ELF-1 (cell line): ENCODE measurements around the gene NUP155.
"Not testable (repeated sequence)": the region's sequence is repeated elsewhere in the genome, so short reads cannot be mapped to it uniquely, and the experiment has no call there.

Source experiments
- DNase-seq: peaks from one replicate; pipeline ENCODE4 v3.0.0-alpha.2; 2016; ENCODE audit warnings: low read depth, low spot score

The NUP155 gene

DNA sequence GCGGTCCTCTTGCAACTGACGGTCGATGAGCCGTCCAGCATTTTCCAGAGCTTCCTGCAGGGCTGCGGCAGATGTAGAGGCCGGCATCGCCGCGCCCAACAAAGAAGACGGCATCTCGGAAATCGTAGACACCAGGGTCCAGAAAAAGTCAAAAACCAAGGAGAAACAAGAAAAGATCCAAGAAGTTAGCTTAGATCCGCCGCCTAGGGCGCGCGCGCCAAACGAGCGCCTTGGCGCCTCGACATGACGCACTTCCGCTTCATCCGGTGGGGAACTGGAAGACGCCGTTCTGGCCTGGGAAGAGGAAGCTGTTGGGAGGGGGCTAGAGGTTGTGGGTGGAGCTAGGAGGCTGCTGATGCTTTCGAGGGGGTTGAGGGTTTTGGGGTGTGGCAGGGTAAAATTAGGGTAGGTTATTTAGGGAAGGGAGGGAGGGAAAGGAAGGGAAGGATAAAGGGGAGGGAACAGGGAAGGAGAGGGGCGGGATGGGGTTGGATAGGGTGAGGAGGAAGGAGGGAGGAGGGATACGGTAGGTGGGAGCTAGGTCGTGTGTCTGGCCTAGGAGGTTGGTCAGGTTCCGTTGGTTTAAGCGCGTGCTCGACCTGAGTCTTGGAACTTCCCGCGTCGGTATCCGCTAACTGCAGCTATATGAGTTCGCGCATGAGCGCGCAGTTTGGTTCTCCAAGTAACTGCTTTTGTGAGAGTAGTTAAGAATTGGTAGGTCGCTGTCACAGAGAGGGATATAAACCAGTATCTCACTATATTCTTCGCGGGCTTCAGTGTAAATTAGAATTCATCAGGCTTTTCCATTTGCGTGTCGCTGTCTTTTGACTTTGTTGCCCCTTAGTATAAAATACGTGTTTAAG is at the start of gene NUP155:
NUP155 (minus strand) TSS at position 243 of the 863 bp plus-strand sequence; CDS start at position 114, 129 bp downstream.
- DNase-seq = peak; percentile 98

DNA sequence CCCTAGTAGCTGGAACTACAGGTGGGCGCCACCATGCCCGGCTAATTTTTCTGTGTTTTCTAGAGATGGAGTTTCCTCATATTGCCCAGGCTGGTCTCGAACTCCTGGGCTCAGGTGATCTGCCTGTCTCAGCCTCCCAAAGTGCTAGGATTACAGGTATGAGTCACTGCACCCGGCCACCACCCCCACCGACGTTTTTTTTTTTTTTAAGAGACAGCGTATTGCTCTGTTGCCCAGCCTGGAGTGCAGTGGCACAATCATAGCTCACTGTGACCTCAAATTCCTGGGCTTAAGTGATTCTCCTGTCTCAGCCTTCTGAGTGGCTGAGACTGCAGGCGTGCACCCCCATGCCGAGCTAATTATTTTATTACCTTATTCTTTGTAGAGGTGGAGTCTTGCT is 46.4 kb upstream of the NUP155 start:
- peak; percentile 4 for DNase-seq

- not testable (repeated sequence) for DNase-seq
These were observed 44.5 kb upstream of the NUP155 start for GRCh38 chr5:37415456-37415855.

DNA sequence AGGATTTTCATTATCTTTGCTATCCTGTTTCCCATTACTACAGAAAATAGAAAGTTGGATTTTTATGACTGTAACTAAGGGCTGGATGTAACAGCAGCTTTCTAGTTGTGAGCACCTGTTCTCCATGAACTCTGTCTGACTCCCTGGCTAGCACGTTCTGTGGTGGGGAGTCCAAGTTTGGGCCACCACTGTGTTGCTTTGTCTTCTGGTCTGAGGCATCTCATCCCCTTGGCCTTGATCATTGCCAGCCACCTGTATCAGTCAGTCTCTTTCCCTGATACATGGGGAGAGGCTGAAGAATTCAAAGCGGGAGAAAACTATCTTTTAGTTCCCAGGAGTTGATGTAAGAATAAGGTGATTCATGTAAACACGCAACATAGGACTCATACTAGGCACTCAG is 41.6 kb upstream of the NUP155 start:
- DNase-seq = no peak

- DNase-seq = no peak
These were observed 29.6 kb upstream of the NUP155 start for GRCh38 chr5:37400501-37400900.

DNA sequence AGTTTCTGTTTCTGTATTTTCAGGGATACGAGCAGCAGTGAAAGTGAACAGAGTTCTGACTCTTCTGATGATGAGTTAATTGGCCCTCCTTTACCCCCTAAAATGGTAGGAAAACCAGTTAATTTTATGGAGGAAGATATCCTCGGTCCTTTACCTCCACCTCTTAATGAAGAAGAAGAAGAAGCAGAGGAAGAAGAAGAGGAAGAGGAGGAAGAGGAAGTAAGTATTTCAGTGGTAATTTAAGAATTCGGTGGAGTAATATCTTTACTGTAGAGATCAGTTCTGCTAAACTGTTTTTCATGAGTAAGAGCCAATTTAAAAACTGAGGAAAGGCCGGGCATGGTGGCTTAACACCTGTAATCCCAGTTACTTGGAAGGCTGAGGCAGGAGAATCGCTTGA is 25.4 kb upstream of the NUP155 start:
- DNase-seq = no peak

DNA sequence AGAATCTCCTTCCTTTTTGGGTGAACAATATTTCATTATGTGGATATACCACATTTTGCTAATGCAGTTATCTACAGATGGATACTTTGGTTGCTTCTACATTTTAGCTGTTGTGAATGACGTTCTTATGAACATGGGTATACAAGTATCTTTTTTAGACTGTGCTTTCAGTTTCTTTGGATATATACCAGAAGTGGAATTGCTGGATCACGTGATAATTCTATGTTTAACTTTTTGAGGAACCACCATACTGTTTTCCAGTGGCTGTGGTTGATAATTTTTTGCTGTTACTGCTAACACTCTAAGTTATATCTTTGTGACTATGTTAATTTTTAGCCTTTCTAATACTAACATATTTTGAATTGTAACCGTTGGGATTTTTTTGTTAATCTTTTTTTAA is 20.7 kb upstream of the NUP155 start:
- DNase-seq = no peak

- peak; percentile 92 for DNase-seq
These were observed 8.3 kb upstream of the NUP155 start, which contains the start of gene WDR70 for GRCh38 chr5:37379100-37379628. Gene WDR70, plus strand, starts transcription at chr5:37379318. Its CDS starts 50 bp downstream, at chr5:37379368.

GRCh38 chr5:37378066-37378465 is 7.2 kb upstream of the NUP155 start:
- DNase-seq = not testable (repeated sequence)

GRCh38 chr5:37375091-37375490 is 4.2 kb upstream of the NUP155 start:
- DNase-seq = no peak

DNA sequence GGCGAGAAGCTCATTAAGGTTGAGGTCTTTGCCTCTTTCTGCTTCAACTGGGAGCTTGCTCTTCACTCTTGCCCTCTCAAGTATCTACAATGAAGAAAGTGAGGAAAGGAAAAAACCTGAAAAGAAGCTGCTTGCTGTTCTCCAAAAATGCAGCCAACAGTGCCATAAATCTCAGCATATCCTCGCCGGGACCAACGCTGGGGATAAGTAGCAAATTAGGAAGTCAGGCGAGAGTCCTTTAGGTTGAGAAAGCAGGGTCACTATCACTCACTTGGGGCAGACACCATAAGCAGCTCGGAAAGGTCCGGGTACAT is 399 bp downstream of the NUP155 start:
- no peak for DNase-seq

- peak; percentile 24 for DNase-seq
These were observed 15.7 kb downstream of the NUP155 start for GRCh38 chr5:37355161-37355560.

GRCh38 chr5:37342741-37343140 is 28.2 kb downstream of the NUP155 start:
- not testable (repeated sequence) for DNase-seq

GRCh38 chr5:37334754-37335153 is 36.2 kb downstream of the NUP155 start:
- DNase-seq = not testable (repeated sequence)

DNA sequence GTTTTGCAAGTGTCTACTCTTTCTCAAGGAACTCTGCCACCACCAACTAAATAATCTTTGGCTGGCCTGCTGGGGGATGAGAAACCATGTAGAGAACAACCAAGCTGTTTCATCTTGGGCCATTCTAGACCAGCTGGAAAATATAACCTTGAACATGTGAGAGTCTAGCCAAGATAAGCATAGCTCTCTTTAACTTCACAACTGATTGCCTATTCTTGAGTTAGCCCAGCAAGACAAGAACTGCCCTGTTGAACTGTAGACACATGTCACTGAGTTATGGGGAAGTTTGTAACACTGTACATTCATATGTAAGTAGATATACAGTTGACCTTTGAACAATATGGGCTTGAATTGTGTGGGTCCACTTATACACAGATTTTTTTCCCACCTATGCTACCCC is 44.4 kb downstream of the NUP155 start:
- DNase-seq = no peak

GRCh38 chr5:37323607-37324006 is 47.3 kb downstream of the NUP155 start:
- no peak for DNase-seq

GRCh38 chr5:37319037-37319782 is 51.7 kb downstream of the NUP155 start:
- no peak for DNase-seq

DNA sequence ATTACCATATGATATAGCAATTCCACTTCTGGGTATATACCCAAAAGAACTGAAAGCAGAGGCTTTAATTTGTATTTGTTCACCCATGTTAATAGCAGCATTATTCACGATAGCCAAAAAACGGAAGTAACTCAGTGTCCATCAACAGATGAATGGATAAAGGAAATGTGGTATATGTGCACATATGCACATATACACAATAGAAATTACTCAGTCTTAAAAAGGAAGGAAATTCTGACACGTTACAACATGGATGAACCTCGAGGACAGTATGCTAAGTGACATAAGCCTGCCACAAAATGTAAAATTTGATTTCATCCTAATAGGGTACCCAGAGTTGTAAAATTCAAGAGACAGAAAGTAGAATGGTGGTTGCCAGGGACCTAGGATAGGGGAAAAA is 54.9 kb downstream of the NUP155 start:
- DNase-seq = no peak

GRCh38 chr5:37310360-37310759 is 60.5 kb downstream of the NUP155 start:
- DNase-seq = no peak

DNA sequence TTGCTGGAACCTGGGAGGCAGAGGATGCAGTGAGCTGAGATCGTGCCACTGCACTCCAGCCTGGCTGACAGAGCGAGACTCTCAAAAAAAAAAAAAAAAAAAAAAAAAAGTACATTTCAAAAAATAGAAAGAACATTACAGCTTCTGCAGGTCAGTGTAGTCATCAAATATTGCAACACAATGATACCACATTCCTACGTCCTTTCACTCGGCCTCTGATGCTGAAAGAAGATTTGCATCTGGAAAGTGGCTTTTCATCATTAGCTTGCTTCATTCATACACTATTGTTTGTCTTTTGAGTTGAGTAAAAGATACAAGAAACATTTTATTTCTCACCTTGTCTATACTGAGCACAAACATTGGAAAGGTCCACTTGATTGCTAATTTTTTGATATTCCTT is 62.1 kb downstream of the NUP155 start:
- DNase-seq = no peak

DNA sequence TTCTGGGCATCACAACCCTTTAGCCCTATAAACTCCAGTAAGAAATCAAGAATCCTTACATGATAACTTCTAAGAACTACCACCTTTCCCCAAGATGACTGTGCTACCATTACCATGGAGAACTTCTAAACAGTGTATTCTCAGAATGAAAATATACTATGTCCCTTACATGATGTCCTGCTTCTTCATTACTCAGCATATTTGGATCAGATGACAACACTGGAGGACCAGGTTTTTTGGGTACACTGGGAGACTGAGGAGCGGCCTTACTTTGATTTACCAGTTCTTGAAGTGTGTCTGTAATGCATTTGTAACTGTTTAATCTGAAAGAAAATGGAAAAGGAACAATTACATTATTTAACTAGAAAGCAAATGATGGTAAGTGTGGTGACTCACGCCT is 66.0 kb downstream of the NUP155 start:
- no peak for DNase-seq

- DNase-seq = not testable (repeated sequence)
These were observed 74.6 kb downstream of the NUP155 start for GRCh38 chr5:37296313-37296712.
